Measurements from ENCODE around the gene NPDC1. TPM values are rescaled to one million over a fixed set of nuclear protein-coding genes. Genes with fewer than 3 reads are reported as not detected.

NPDC1 gene
- total RNA-seq, 2 donors from 2014 or later: 49.7 to 57.8 TPM

DNA sequence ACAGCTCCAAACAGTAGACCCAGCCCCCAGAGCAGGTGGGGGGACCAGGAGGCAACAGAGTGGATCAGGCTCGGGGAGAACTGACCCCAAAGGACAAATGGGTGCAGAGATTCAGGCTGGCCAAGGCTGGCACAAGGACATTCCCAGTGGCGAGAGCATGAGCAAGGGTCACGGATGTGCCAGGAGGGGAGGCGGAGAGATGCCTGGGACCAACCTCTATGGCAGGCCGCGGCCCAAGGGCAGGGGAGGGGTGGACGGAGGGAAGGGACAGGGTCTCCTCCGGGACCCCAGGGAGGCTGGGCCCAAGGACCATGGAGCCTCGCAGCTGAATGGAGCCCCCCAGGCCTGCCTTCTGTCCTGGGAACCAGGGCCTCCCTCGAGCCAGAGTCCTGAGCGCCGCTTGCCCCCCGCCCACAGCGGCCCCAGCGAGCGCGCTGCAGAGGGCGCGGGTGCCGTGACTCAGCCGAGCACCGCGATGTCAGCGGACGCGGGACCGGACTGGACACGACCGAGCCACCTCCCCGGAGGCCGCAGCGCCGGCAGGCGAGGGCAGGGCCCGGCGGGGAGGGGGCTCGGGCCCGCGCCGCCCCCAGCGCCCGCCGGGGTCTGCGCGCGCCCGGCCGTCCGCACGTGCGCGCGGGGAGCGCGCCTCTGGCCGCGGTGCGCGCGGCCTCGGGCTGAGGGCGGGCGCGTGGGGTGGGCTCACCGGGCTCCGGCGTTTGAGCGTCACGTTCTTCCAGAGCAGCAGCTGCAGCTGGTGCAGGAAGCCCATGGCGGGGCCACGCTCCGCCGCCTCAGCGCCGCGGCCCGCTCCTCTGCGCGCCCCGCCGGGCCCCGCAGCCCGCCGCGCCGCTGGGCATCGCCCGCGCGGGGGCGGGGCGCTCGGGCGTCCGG is 18.4 kb downstream of the NPDC1 start, which contains the start of gene ABCA2:
TSS of gene ABCA2 (minus strand) at position 869 of the 894 bp plus-strand sequence. CDS start at position 772, 97 bp downstream.
- Histone ChIP-seq H3K4me1 (peaks cover 0 to 27% of the 10 kb centered on the region in 2 donors), H3K9me3 (no peaks in the 10 kb centered on the region), H3K27ac (peak within 1 kb of the TSS; percentile 67 to 69), H3K27me3 (no peaks in the 10 kb centered on the region), H3K4me3 (peak within 1 kb of the TSS; percentile 58 to 69), H3K36me3 (no peaks in the 10 kb centered on the region)
- TF ChIP-seq, protein P1, sequence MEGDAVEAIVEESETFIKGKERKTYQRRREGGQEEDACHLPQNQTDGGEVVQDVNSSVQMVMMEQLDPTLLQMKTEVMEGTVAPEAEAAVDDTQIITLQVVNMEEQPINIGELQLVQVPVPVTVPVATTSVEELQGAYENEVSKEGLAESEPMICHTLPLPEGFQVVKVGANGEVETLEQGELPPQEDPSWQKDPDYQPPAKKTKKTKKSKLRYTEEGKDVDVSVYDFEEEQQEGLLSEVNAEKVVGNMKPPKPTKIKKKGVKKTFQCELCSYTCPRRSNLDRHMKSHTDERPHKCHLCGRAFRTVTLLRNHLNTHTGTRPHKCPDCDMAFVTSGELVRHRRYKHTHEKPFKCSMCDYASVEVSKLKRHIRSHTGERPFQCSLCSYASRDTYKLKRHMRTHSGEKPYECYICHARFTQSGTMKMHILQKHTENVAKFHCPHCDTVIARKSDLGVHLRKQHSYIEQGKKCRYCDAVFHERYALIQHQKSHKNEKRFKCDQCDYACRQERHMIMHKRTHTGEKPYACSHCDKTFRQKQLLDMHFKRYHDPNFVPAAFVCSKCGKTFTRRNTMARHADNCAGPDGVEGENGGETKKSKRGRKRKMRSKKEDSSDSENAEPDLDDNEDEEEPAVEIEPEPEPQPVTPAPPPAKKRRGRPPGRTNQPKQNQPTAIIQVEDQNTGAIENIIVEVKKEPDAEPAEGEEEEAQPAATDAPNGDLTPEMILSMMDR (IDR thresholded peaks at IDR 0.05): no peak
- DNase-seq (ENCODE audit: low spot score): no peak

- TF ChIP-seq, protein P1 (IDR thresholded peaks at IDR 0.05): no peak
- Histone ChIP-seq H3K27ac (peak overlapping the region; percentile 47 to 64), H3K9me3 (no peaks in the 10 kb centered on the region), H3K4me3 (peak overlapping the region; percentile 49 to 63), H3K4me1 (peaks cover 0 to 27% of the 10 kb centered on the region in 2 donors), H3K36me3 (no peaks in the 10 kb centered on the region), H3K27me3 (no peaks in the 10 kb centered on the region)
- DNase-seq (ENCODE audit: low spot score): no peak
Observed at GRCh38 chr9:137026828-137027227, 19.1 kb downstream of the NPDC1 start.

DNA sequence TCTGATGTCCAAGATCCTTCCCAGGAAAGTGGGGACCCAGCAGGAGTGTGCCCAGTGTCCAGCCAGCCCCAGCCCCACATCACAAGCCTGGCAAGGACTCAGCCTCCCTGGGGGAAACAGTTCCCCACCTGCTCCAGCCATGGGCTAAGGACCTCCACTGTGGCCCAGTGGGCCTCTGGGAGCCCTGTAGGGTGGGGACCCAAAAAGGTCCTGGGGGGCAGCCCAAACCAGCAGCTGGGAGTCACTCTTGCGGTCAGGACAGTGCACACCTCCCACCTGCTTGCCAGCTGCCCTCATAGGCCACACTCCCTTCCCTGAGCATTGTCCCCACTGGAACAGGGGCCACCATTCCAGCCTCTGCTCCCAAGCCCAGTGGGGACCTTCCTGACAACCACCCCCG is 19.6 kb downstream of the NPDC1 start:
- peaks cover 0 to 27% of the 10 kb centered on the region in 2 donors for H3K4me1 ChIP-seq
- no peak overlapping the region for H3K27ac ChIP-seq
- no peaks in the 10 kb centered on the region for H3K27me3 ChIP-seq
- TF ChIP-seq, protein P1 (IDR thresholded peaks at IDR 0.05): no peak
- DNase-seq (ENCODE audit: low spot score): no peak
- H3K9me3 ChIP-seq: no peaks in the 10 kb centered on the region
- H3K36me3 ChIP-seq: no peaks in the 10 kb centered on the region
- H3K4me3 ChIP-seq: no peak overlapping the region

- H3K9me3 ChIP-seq: no peaks in the 10 kb centered on the region
- peaks cover 0 to 27% of the 10 kb centered on the region in 2 donors for H3K4me1 ChIP-seq
- H3K36me3 ChIP-seq: no peaks in the 10 kb centered on the region
- H3K27ac ChIP-seq: no peak overlapping the region
- H3K27me3 ChIP-seq: no peaks in the 10 kb centered on the region
- TF ChIP-seq, protein P1 (IDR thresholded peaks at IDR 0.05): no peak
- H3K4me3 ChIP-seq: no peak overlapping the region
- DNase-seq (ENCODE audit: low spot score): no peak
Observed at GRCh38 chr9:137025517-137025966, 20.4 kb downstream of the NPDC1 start.

DNA sequence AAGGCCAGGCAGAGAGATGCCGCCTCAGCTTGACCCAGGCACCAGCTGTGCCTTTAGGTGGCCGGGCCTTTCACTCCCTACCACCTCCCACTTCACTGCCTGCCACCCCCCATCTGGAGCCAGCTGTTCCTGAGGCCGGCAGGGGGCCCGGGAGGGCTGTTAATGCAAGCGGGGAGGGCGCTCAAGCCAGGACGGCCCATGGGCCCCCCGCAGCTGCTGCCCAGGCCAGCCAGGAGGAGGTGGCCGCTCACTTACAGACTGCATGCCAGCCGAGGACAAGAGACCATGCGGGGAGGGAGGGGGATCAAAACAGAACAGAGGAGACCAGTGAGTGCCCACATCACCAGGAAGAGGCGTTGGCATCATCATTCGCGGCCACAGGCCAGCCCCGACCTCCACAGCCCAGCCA is 22.4 kb downstream of the NPDC1 start:
- H3K27me3 ChIP-seq: no peaks in the 10 kb centered on the region
- TF ChIP-seq, protein P1 (IDR thresholded peaks at IDR 0.05): no peak
- no peak overlapping the region for H3K27ac ChIP-seq
- peaks cover 0 to 18% of the 10 kb centered on the region in 2 donors for H3K4me1 ChIP-seq
- DNase-seq (ENCODE audit: low spot score): no peak
- no peak overlapping the region for H3K4me3 ChIP-seq
- H3K36me3 ChIP-seq: no peaks in the 10 kb centered on the region
- H3K9me3 ChIP-seq: no peaks in the 10 kb centered on the region

All from right atrium auricular region (tissue), 2 donors.